ENCODE results near the gene VCPKMT. TPM values are rescaled to one million over a fixed set of nuclear protein-coding genes. Genes with fewer than 3 reads are reported as not detected.
A peak's percentile ranks its signal among the peaks of the same experiment; 100 is the strongest.
"Not testable (repeated sequence)": the region's sequence is repeated elsewhere in the genome, so short reads cannot be mapped to it uniquely, and the experiment has no call there.

Gene VCPKMT
- total RNA-seq, 1 experiment from 2014 or later = 12.0 TPM

- H3K9me3 ChIP-seq (replicated peaks) = no peaks in the 10 kb centered on the region
- no peak for DNase-seq (ENCODE audit: low read depth in 1 of 2, low spot score in 2 of 2)
- H3K27ac ChIP-seq = no peak overlapping the region
- H3K36me3 ChIP-seq = no peaks in the 10 kb centered on the region
- H3K27me3 ChIP-seq (replicated peaks) = no peaks in the 10 kb centered on the region
- peaks cover 6% of the 10 kb centered on the region; the same call in 1 of the 2 replicates for H3K4me1 ChIP-seq (replicated peaks)
- H3K4me3 ChIP-seq = no peak overlapping the region
These were observed 28.8 kb downstream of the VCPKMT start for GRCh38 chr14:50087341-50088116.

- H3K9me3 ChIP-seq (replicated peaks) = no peaks in the 10 kb centered on the region
- H3K27me3 ChIP-seq (replicated peaks) = no peaks in the 10 kb centered on the region
- no peaks in the 10 kb centered on the region for H3K36me3 ChIP-seq
- no peak overlapping the region for H3K4me3 ChIP-seq
- DNase-seq (ENCODE audit: low read depth in 1 of 2, low spot score in 2 of 2) = no peak
- H3K27ac ChIP-seq = no peak overlapping the region
- peaks cover 6% of the 10 kb centered on the region; the same call in 1 of the 2 replicates for H3K4me1 ChIP-seq (replicated peaks)
These were observed 30.1 kb downstream of the VCPKMT start for GRCh38 chr14:50086321-50086711.

- Histone ChIP-seq H3K9me3 (replicated peaks) (no peaks in the 10 kb centered on the region), H3K4me1 (replicated peaks) (peaks cover 6% of the 10 kb centered on the region; the same call in 1 of the 2 replicates), H3K36me3 (no peaks in the 10 kb centered on the region), H3K27me3 (replicated peaks) (no peaks in the 10 kb centered on the region), H3K27ac (no peak overlapping the region), H3K4me3 (no peak overlapping the region)
- peak in 1 of 2 experiments; percentile 17 for DNase-seq (ENCODE audit: low read depth in 1 of 2, low spot score in 2 of 2)
These were observed 30.6 kb downstream of the VCPKMT start for GRCh38 chr14:50085570-50086320.

GRCh38 chr14:50084666-50085065 lies 31.7 kb downstream of the VCPKMT start:
- no peak for DNase-seq (ENCODE audit: low read depth in 1 of 2, low spot score in 2 of 2)
- H3K27me3 ChIP-seq (replicated peaks) = no peaks in the 10 kb centered on the region

GRCh38 chr14:50083467-50084337 lies 32.7 kb downstream of the VCPKMT start:
- peaks cover 6% of the 10 kb centered on the region; the same call in 1 of the 2 replicates for H3K4me1 ChIP-seq (replicated peaks)
- no peak overlapping the region for H3K4me3 ChIP-seq
- no peaks in the 10 kb centered on the region for H3K9me3 ChIP-seq (replicated peaks)
- no peak for DNase-seq (ENCODE audit: low read depth in 1 of 2, low spot score in 2 of 2)
- H3K36me3 ChIP-seq = no peaks in the 10 kb centered on the region
- H3K27ac ChIP-seq = no peak overlapping the region
- no peaks in the 10 kb centered on the region for H3K27me3 ChIP-seq (replicated peaks)

More at GRCh38 chr14:50084666-50085065, 31.7 kb downstream of the VCPKMT start:
- H3K9me3 ChIP-seq (replicated peaks) = no peaks in the 10 kb centered on the region
- H3K4me1 ChIP-seq (replicated peaks) = peaks cover 6% of the 10 kb centered on the region; the same call in 1 of the 2 replicates
- H3K4me3 ChIP-seq = no peak overlapping the region
- H3K27ac ChIP-seq = no peak overlapping the region
- H3K36me3 ChIP-seq = no peaks in the 10 kb centered on the region

GRCh38 chr14:50082784-50083466 lies 33.4 kb downstream of the VCPKMT start:
- H3K4me1 ChIP-seq (replicated peaks) = peaks cover 6% of the 10 kb centered on the region; the same call in 1 of the 2 replicates

GRCh38 chr14:50082308-50082742 lies 34.0 kb downstream of the VCPKMT start:
- H3K9me3 ChIP-seq (replicated peaks) = no peaks in the 10 kb centered on the region
- H3K36me3 ChIP-seq = no peaks in the 10 kb centered on the region
- H3K27me3 ChIP-seq (replicated peaks) = no peaks in the 10 kb centered on the region
- no peak for DNase-seq (ENCODE audit: low read depth in 1 of 2, low spot score in 2 of 2)
- peaks cover 6% of the 10 kb centered on the region; the same call in 1 of the 2 replicates for H3K4me1 ChIP-seq (replicated peaks)
- H3K4me3 ChIP-seq = no peak overlapping the region
- H3K27ac ChIP-seq = no peak overlapping the region

More at GRCh38 chr14:50082784-50083466, 33.4 kb downstream of the VCPKMT start:
- DNase-seq (ENCODE audit: low read depth in 1 of 2, low spot score in 2 of 2) = no peak
- Histone ChIP-seq H3K27ac (no peak overlapping the region), H3K27me3 (replicated peaks) (no peaks in the 10 kb centered on the region), H3K4me3 (no peak overlapping the region), H3K36me3 (no peaks in the 10 kb centered on the region), H3K9me3 (replicated peaks) (no peaks in the 10 kb centered on the region)

- H3K4me1 ChIP-seq (replicated peaks); H3K36me3 ChIP-seq; DNase-seq (ENCODE audit: low read depth in 1 of 2, low spot score in 2 of 2); H3K4me3 ChIP-seq; H3K27me3 ChIP-seq (replicated peaks); H3K27ac ChIP-seq; H3K9me3 ChIP-seq (replicated peaks): not testable (repeated sequence)
These were observed 37.3 kb downstream of the VCPKMT start for GRCh38 chr14:50079103-50079502.

- not testable (repeated sequence) for H3K4me3 ChIP-seq; H3K4me1 ChIP-seq (replicated peaks); DNase-seq (ENCODE audit: low read depth in 1 of 2, low spot score in 2 of 2); H3K9me3 ChIP-seq (replicated peaks); H3K36me3 ChIP-seq; H3K27me3 ChIP-seq (replicated peaks); H3K27ac ChIP-seq
These were observed 42.7 kb downstream of the VCPKMT start for GRCh38 chr14:50073663-50074062.

- no peak overlapping the region for H3K27ac ChIP-seq
- no peak for DNase-seq (ENCODE audit: low read depth in 1 of 2, low spot score in 2 of 2)
- no peaks in the 10 kb centered on the region for H3K27me3 ChIP-seq (replicated peaks)
These were observed 44.0 kb downstream of the VCPKMT start for GRCh38 chr14:50072395-50072794.

GRCh38 chr14:50070840-50071548 lies 45.4 kb downstream of the VCPKMT start:
- no peak for DNase-seq (ENCODE audit: low read depth in 1 of 2, low spot score in 2 of 2)
- Histone ChIP-seq H3K36me3 (no peaks in the 10 kb centered on the region), H3K4me1 (replicated peaks) (peaks cover 15% of the 10 kb centered on the region), H3K27ac (no peak overlapping the region), H3K9me3 (replicated peaks) (no peaks in the 10 kb centered on the region), H3K27me3 (replicated peaks) (no peaks in the 10 kb centered on the region), H3K4me3 (no peak overlapping the region)

More at GRCh38 chr14:50072395-50072794, 44.0 kb downstream of the VCPKMT start:
- Histone ChIP-seq H3K4me3 (no peak overlapping the region), H3K4me1 (replicated peaks) (peaks cover 10% of the 10 kb centered on the region), H3K9me3 (replicated peaks) (no peaks in the 10 kb centered on the region), H3K36me3 (no peaks in the 10 kb centered on the region)

GRCh38 chr14:50070230-50070629 lies 46.1 kb downstream of the VCPKMT start:
- Histone ChIP-seq H3K36me3 (no peaks in the 10 kb centered on the region), H3K27ac (no peak overlapping the region), H3K9me3 (replicated peaks) (no peaks in the 10 kb centered on the region), H3K4me1 (replicated peaks) (peaks cover 15% of the 10 kb centered on the region), H3K4me3 (no peak overlapping the region), H3K27me3 (replicated peaks) (no peaks in the 10 kb centered on the region)
- no peak for DNase-seq (ENCODE audit: low read depth in 1 of 2, low spot score in 2 of 2)
